22Rv1 (cell line): ENCODE measurements around the gene GCLC.

Experiments used
- H3K27ac ChIP-seq: fragments of 450-650 bp; 2 replicates; pipeline ENCODE4 v1.5.1; 2017
- ZFX ChIP-seq: fragments of 450-650 bp; IDR thresholded peaks from 2 replicates; pipeline ENCODE4 v1.6.1; 2017; ENCODE audit warnings: antibody characterized with exemption, borderline replicate concordance
- TF ChIP-seq, protein P1 (sequence below): fragments of 450-650 bp; IDR thresholded peaks from 2 replicates; pipeline ENCODE4 v1.5.1; 2017; ENCODE audit warnings: mild to moderate bottlenecking

The GCLC gene

GRCh38 chr6:53543359-53544216 lies 1.3 kb downstream of the GCLC start:
- no peak for TF ChIP-seq ZFX
- TF ChIP-seq, protein P1, sequence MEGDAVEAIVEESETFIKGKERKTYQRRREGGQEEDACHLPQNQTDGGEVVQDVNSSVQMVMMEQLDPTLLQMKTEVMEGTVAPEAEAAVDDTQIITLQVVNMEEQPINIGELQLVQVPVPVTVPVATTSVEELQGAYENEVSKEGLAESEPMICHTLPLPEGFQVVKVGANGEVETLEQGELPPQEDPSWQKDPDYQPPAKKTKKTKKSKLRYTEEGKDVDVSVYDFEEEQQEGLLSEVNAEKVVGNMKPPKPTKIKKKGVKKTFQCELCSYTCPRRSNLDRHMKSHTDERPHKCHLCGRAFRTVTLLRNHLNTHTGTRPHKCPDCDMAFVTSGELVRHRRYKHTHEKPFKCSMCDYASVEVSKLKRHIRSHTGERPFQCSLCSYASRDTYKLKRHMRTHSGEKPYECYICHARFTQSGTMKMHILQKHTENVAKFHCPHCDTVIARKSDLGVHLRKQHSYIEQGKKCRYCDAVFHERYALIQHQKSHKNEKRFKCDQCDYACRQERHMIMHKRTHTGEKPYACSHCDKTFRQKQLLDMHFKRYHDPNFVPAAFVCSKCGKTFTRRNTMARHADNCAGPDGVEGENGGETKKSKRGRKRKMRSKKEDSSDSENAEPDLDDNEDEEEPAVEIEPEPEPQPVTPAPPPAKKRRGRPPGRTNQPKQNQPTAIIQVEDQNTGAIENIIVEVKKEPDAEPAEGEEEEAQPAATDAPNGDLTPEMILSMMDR = no peak
- peak overlapping the region; percentile 92 for H3K27ac ChIP-seq

DNA sequence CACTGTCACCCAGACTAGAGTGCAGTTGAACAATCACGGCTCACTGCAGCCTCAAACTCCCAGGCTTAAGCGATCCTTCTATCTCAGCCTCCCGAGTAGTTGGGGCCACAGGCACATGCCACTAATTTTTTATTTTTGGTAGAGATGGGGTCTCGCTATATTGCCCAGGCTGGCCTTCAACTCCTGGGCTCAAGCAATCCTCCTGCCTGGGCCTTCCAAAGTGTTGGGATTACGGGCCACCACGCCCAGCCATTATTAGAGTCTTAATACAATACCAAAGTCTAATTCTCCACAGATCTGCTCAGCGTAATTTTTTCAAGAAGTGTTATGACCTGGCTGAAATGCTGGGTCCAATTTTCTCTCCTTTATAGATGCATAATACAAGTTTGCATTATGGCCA lies 3.0 kb downstream of the GCLC start:
- no peak for TF ChIP-seq ZFX
- TF ChIP-seq, protein P1 = no peak
- H3K27ac ChIP-seq = no peak overlapping the region

- TF ChIP-seq, protein P1 = no peak
- TF ChIP-seq ZFX = no peak
- no peak overlapping the region for H3K27ac ChIP-seq
These were observed 4.7 kb downstream of the GCLC start for GRCh38 chr6:53540129-53540692.

- H3K27ac ChIP-seq = no peak overlapping the region
These were observed 5.3 kb downstream of the GCLC start for GRCh38 chr6:53539561-53539960.

DNA sequence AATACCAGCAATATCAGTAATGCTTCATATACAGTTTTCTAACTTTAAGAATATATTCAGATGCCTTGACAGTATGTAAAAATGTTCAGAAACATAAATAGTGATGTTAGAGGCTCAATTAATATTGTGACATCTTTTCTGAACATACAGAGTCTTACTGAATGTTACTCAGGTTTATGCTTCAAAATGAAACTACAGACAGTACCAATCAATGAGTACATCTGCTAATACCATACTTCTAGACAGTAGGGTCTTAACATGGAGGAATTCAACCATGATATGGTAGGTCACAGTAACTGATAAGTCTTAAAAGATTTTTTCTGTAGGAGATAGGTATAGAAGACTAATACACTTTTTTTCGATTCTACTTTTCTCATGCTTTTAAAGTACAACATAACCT lies 8.3 kb downstream of the GCLC start:
- H3K27ac ChIP-seq = no peak overlapping the region
- TF ChIP-seq, protein P1 = no peak
- no peak for TF ChIP-seq ZFX

More at GRCh38 chr6:53539561-53539960, 5.3 kb downstream of the GCLC start:
- TF ChIP-seq, protein P1 = no peak
- no peak for TF ChIP-seq ZFX

GRCh38 chr6:53532942-53533341 lies 12.0 kb downstream of the GCLC start:
- no peak overlapping the region for H3K27ac ChIP-seq
- TF ChIP-seq, protein P1 = no peak
- no peak for TF ChIP-seq ZFX

DNA sequence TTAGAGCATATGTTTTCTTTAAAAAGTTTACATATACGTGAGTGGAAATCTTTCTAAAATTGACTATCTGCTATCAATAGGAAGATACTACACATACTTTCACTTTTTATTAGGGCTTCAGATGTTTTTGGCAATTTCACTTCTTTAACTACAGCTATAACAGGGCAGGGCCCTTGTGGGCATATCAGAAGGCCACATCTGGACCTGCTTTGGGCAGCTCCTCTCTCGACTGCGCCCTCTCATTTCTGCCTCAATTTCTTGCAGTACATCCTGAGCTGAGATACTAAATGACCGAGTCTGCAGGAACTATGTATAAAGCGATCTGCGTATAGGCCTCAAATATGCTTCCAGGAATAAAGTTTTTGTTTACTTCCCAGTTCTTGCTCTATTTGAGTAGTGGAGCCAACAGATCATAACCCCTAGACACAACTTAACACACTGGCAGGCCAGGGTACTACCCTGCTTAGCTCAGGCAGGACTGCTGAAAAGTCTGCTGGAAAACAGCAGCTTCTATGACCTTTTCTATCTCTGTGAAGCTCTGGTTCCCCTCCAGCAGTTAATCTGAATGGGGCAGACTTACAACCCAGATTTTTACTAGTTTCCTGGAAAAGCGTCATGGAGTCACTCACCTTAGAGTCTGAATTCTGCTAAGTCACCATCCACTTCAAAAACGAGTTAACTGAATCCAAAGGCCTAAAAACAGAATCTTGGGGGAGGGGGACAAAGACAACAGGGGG lies 12.7 kb downstream of the GCLC start:
- H3K27ac ChIP-seq = no peak overlapping the region
- TF ChIP-seq, protein P1 = no peak
- TF ChIP-seq ZFX = no peak
